K562 (cell line): ENCODE data around the gene MACF1. TPM values are rescaled to one million over a fixed set of nuclear protein-coding genes. Genes with fewer than 3 reads are reported as not detected.

Experiments used
- ETS2 ChIP-seq: IDR thresholded peaks from 2 replicates; pipeline ENCODE4 v1.6.1; 2016; ENCODE audit warnings: borderline replicate concordance, missing genetic modification characterization, mild to moderate bottlenecking, moderate library complexity, missing compliant biosample characterization; ENCODE audit not compliant: poor library complexity, severe bottlenecking
- HMBOX1 ChIP-seq: sonication (generic); IDR thresholded peaks from 2 replicates; pipeline ENCODE4 v1.6.1; 2016
- HMG20B ChIP-seq: fragments of 250-450 bp; sonication (Bioruptor Pico); IDR thresholded peaks from 2 replicates; pipeline ENCODE4 v1.5.0; 2021; ENCODE audit warnings: mild to moderate bottlenecking
- HNRNPH1 ChIP-seq: fragments of 200-400 bp; formaldehyde crosslinking; optimal IDR thresholded peaks from 2 replicates; pipeline ENCODE3; 2017; ENCODE audit warnings: low read depth, mild to moderate bottlenecking, low read length, moderate library complexity
- IRF2 ChIP-seq: sonication (generic); formaldehyde crosslinking; IDR thresholded peaks from 2 replicates; pipeline ENCODE4 v1.8.1; 2022; ENCODE audit warnings: mild to moderate bottlenecking, missing genetic modification reagents
- MAFK ChIP-seq: IDR thresholded peaks from 2 replicates; pipeline ENCODE4 v1.6.1; 2011; ENCODE audit warnings: low read length, improper control_type of control experiment
- MYC ChIP-seq, 2 experiments: fragments of 250-450 bp in 1 of 2; sonication (Bioruptor Pico) in 1 of 2; IDR thresholded peaks; 2 replicates each; pipeline versions ENCODE4 v1.5.1 to v1.6.1; 2012 to 2021; ENCODE audit warnings: low read depth in 2 of 2, borderline replicate concordance in 1 of 2, improper control_type of control experiment in 1 of 2, low read length in 1 of 2, mild to moderate bottlenecking in 1 of 2, moderate library complexity in 1 of 2
- NCOA4 ChIP-seq: fragments of 450-650 bp; IDR thresholded peaks from 2 replicates; pipeline ENCODE4 v1.6.1; 2018; ENCODE audit warnings: mild to moderate bottlenecking; ENCODE audit not compliant: partially characterized antibody
- NFIC ChIP-seq: fragments of 450-650 bp; IDR thresholded peaks from 2 replicates; pipeline ENCODE4 v1.6.1; 2017; ENCODE audit warnings: mild to moderate bottlenecking, inconsistent platforms
- NRF1 ChIP-seq, 2 experiments: fragments of 450-650 bp; IDR thresholded peaks in 1 of 2; conservative IDR thresholded peaks in 1 of 2; 2 replicates each; pipeline ENCODE4 v1.6.1; 2014; ENCODE audit warnings: mild to moderate bottlenecking in 2 of 2
- POLR2H ChIP-seq: IDR thresholded peaks from 2 replicates; pipeline ENCODE4 v1.6.1; 2016; ENCODE audit warnings: missing genetic modification characterization, low read depth, mild to moderate bottlenecking, control low read depth, missing compliant biosample characterization, moderate library complexity
- PRPF4 ChIP-seq: fragments of 200-400 bp; formaldehyde crosslinking; IDR thresholded peaks from one replicate; pipeline ENCODE4 v1.6.1; 2017; ENCODE audit warnings: low read length, low read depth, mild to moderate bottlenecking; ENCODE audit not compliant: insufficient read depth, poor library complexity, severe bottlenecking
- SMAD3 ChIP-seq: fragments of 450-650 bp; formaldehyde crosslinking; conservative IDR thresholded peaks from 2 replicates; pipeline ENCODE4 v1.4.0; 2020; ENCODE audit warnings: mild to moderate bottlenecking
- ZBTB43 ChIP-seq: sonication (generic); formaldehyde crosslinking; IDR thresholded peaks from 2 replicates; pipeline ENCODE4 v1.8.0; 2023; ENCODE audit warnings: mild to moderate bottlenecking, missing genetic modification reagents
- ZNF121 ChIP-seq: sonication (generic); formaldehyde crosslinking; conservative IDR thresholded peaks from 2 replicates; pipeline ENCODE4 v1.8.0; 2022; ENCODE audit warnings: missing genetic modification reagents
- ZNF274 ChIP-seq: IDR thresholded peaks from 2 replicates; pipeline ENCODE4 v1.6.1; 2011; ENCODE audit warnings: low read depth, mild to moderate bottlenecking, low read length, moderate library complexity, borderline replicate concordance
- ZNF449 ChIP-seq: fragments of 250-450 bp; sonication (Bioruptor Pico); IDR thresholded peaks from 2 replicates; pipeline ENCODE4 v1.8.0; 2022; ENCODE audit warnings: moderate library complexity, mild to moderate bottlenecking, inconsistent platforms
- ZNF766 ChIP-seq: fragments of 200-800 bp; sonication (Bioruptor generic); conservative IDR thresholded peaks from 2 replicates; pipeline ENCODE4 v1.6.1; 2016; ENCODE audit warnings: missing genetic modification characterization, missing compliant biosample characterization
- polyA plus RNA-seq, 8 experiments: library from polyadenylated mRNA; depleted of rRNA in 4 of 8; stranded (reverse) in 5 of 8; unstranded in 3 of 8; fragments of >200 nt; fragmentation: Nextera tagmentation in 2 of 8; fragmentation: Illumina TruSeq in 1 of 8; extraction: Ambion mirVana in 2 of 8; extraction: Trizol in 1 of 8; gene quantifications; 2 replicates each; pipeline versions ENCODE4 v1.2.1 to v1.2.3, GENCODE V29; 2011 to 2014; ENCODE audit warnings: inconsistent platforms in 1 of 8, missing spikeins in 1 of 8
- total RNA-seq, 7 experiments: library from RNA; depleted of rRNA in 6 of 7; stranded (reverse); fragments of >200 nt in 6 of 7; fragmentation: Illumina TruSeq in 2 of 7; extraction: Trizol in 2 of 7; gene quantifications; 2 replicates each; pipeline versions ENCODE4 v1.2.1 to v1.2.3, GENCODE V29; 2011 to 2021; ENCODE audit warnings: low replicate concordance in 1 of 7
- TF ChIP-seq, protein P1 (sequence below): fragments of 450-650 bp; IDR thresholded peaks from 2 replicates; pipeline ENCODE4 v1.6.1; 2017; ENCODE audit warnings: antibody characterized with exemption
- TF ChIP-seq, protein P2 (sequence below), 3 experiments: fragments of 200-800 bp in 1 of 3; sonication (Bioruptor generic) in 1 of 3; sonication (generic) in 1 of 3; formaldehyde crosslinking in 1 of 3; IDR thresholded peaks; 2 replicates each; pipeline versions ENCODE4 v1.6.1 to v1.8.0; 2016 to 2022; ENCODE audit warnings: mild to moderate bottlenecking in 2 of 3, missing compliant biosample characterization in 2 of 3, missing genetic modification characterization in 2 of 3, missing genetic modification reagents in 1 of 3

Gene MACF1
- total and polyA plus RNA-seq, 9 of the 15 experiments (the other 6 are each of a cell fraction or from before 2014, with no cell fraction given): 13.2 to 232 (median 112) TPM

DNA sequence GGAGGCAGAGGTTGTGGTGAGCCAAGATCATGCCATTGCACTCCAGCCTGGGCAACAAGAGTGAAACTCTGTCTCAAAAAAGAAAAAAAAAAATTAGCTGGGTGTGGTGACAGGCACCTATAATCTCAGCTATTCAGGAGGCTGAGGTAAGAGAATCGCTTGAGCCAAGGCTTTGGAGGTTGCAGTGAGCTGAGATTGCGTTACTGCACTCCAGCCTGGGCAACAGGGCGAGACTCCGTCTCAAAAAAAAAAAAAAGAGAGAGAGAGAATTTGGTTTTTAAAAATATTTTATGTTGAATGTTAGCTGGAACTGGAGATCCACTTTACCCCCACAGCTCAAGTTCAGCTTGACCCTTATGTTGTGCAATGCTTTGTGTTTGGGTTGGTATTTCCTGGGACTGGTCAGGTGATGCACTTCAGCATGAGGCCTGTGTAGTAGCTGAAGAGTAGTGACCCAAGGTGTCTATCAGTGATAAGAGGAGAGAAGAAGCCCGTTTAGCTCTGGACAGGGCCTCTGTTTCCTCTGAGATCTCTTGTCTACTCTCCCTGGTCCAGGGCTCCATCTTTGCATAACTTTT, 36.8 kb upstream of the MACF1 start (continued):
- TF ChIP-seq HMBOX1 (peak; percentile 76), ZNF121 (CRISPR knock-in tag) (peak; percentile 96), MYC (IDR thresholded peaks at IDR 0.05; ENCODE audit: low read depth, low read length) (peak; percentile 91), MYC (CRISPR knock-in tag; IDR thresholded peaks at IDR 0.05; ENCODE audit: borderline replicate concordance, low read depth) (no peak), ZNF766 (CRISPR knock-in tag) (peak; percentile 77), ZBTB43 (CRISPR knock-in tag) (no peak), NFIC (peak; percentile 83), SMAD3 (CRISPR knock-in tag) (peak; percentile 90), POLR2H (tag) (no peak), NRF1 (conservative IDR thresholded peaks at IDR 0.05 in 1 of 2, IDR thresholded peaks at IDR 0.05 in 1 of 2) (peak; percentile 23 to 29; a peak in 2 of 4 replicates), ETS2 (tag) (no peak), HMG20B (no peak), ZNF274 (0 out of 2 replicates have a peak, but pooled peaks have one; percentile 17), HNRNPH1 (no peak), NCOA4 (no peak), MAFK (no peak), ZNF449 (CRISPR knock-in tag) (no peak), IRF2 (CRISPR knock-in tag) (no peak), PRPF4 (no peak)
- TF ChIP-seq, protein P1, sequence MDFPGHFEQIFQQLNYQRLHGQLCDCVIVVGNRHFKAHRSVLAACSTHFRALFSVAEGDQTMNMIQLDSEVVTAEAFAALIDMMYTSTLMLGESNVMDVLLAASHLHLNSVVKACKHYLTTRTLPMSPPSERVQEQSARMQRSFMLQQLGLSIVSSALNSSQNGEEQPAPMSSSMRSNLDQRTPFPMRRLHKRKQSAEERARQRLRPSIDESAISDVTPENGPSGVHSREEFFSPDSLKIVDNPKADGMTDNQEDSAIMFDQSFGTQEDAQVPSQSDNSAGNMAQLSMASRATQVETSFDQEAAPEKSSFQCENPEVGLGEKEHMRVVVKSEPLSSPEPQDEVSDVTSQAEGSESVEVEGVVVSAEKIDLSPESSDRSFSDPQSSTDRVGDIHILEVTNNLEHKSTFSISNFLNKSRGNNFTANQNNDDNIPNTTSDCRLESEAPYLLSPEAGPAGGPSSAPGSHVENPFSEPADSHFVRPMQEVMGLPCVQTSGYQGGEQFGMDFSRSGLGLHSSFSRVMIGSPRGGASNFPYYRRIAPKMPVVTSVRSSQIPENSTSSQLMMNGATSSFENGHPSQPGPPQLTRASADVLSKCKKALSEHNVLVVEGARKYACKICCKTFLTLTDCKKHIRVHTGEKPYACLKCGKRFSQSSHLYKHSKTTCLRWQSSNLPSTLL: peak; percentile 50; the same call in 1 of the 2 replicates
- TF ChIP-seq, protein P2, sequence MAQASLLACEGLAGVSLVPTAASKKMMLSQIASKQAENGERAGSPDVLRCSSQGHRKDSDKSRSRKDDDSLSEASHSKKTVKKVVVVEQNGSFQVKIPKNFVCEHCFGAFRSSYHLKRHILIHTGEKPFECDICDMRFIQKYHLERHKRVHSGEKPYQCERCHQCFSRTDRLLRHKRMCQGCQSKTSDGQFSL (CRISPR knock-in tag; IDR thresholded peaks at IDR 0.05): no peak
- TF ChIP-seq, protein P2 (tag; IDR thresholded peaks at IDR 0.05): no peak
